Transverse colon (tissue), 4 donors: ENCODE measurements around the gene KCNQ1OT1. TPM values are rescaled to one million over a fixed set of nuclear protein-coding genes. Genes with fewer than 3 reads are reported as not detected.

Experiments
- DNase-seq: peaks from one replicate; pipeline ENCODE4 v3.0.0-alpha.2; 2019
- H3K27ac ChIP-seq, 4 donors: fragments of 200-600 bp; sonication (generic); 2 replicates each; pipeline ENCODE4 v1.5.1; 2016 to 2018; ENCODE audit warnings: inconsistent platforms in 4 of 4
- H3K27me3 ChIP-seq: fragments of 200-600 bp; sonication (generic); 2 replicates; pipeline ENCODE4 v1.5.1; 2017; ENCODE audit warnings: inconsistent platforms
- H3K36me3 ChIP-seq, 4 donors: fragments of 200-600 bp; sonication (generic); 2 replicates each; pipeline ENCODE4 v1.5.1; 2017 to 2019; ENCODE audit warnings: inconsistent platforms in 4 of 4
- H3K4me1 ChIP-seq, 4 donors: fragments of 200-600 bp; sonication (generic); 2 replicates each; pipeline ENCODE4 v1.5.1; 2017 to 2020; ENCODE audit warnings: inconsistent platforms in 4 of 4
- H3K4me3 ChIP-seq, 4 donors: fragments of 200-600 bp; sonication (generic); 1 replicate in 1 of 4; 2 replicates in 3 of 4; pipeline versions ENCODE4 v1.5.1 to v1.6.1; 2017 to 2019; ENCODE audit warnings: inconsistent platforms in 4 of 4
- H3K9me3 ChIP-seq, 2 donors: fragments of 200-600 bp; sonication (generic); 2 replicates each; pipeline ENCODE4 v1.5.1; 2017 to 2019; ENCODE audit warnings: inconsistent platforms in 2 of 2
- CTCF ChIP-seq, 5 experiments: fragments of 200-600 bp in 3 of 5; fragments of 450-650 bp in 2 of 5; sonication (generic) in 3 of 5; IDR thresholded peaks; 1 replicate in 2 of 5; 2 replicates in 3 of 5; pipeline ENCODE4 v1.5.1; 2016 to 2017; ENCODE audit warnings: antibody characterized with exemption in 5 of 5, inconsistent platforms in 3 of 5, mild to moderate bottlenecking in 2 of 5, moderate library complexity in 1 of 5
- EP300 ChIP-seq: sonication (generic); formaldehyde crosslinking; IDR thresholded peaks from one replicate; pipeline ENCODE4 v1.6.1; 2017; ENCODE audit warnings: antibody characterized with exemption, low read depth
- POLR2A ChIP-seq: fragments of 450-650 bp; IDR thresholded peaks from one replicate; pipeline ENCODE4 v1.6.1; 2016; ENCODE audit warnings: antibody characterized with exemption, mild to moderate bottlenecking, moderate library complexity
- POLR2AphosphoS5 ChIP-seq, 3 donors: sonication (generic); formaldehyde crosslinking; IDR thresholded peaks; one replicate each; pipeline ENCODE4 v1.6.1; 2016; ENCODE audit warnings: antibody characterized with exemption in 3 of 3
- WGBS, 2 donors: methylation state at CpG; one replicate each; pipeline ENCODE4 v1.1.5; 2018; ENCODE audit warnings: low coverage in 1 of 2; 5-methylcytosine and 5-hydroxymethylcytosine counted together
- in situ Hi-C, 4 donors: fragments of 200-750 bp; cut with MboI; loops; one replicate each; pipeline versions ENCODE4 v1.15.0 to v1.15.1; 2017; ENCODE audit warnings: low sequenced_read_pairs in 3 of 4, low pct_ligation_motif_present in 1 of 4, low pct_unique_long_range_greater_than_20kb in 1 of 4
- intact Hi-C: fragments of 100-400 bp; cut with DNase I; formaldehyde crosslinking; loops from one replicate; pipeline ENCODE4 v1.15.1; 2023; ENCODE audit warnings: low total_unique reads
- total RNA-seq, 4 donors: library from RNA; depleted of rRNA; stranded (reverse); fragments of >200 nt; gene quantifications; one replicate each; pipeline ENCODE4 v1.1.0, GENCODE V29; 2016

KCNQ1OT1 gene
- total RNA-seq, 4 donors from 2014 or later = 1.5 to 5.0 (median 1.9) TPM

- no peak overlapping the region for H3K27ac ChIP-seq
- no peak overlapping the region for H3K4me3 ChIP-seq
- H3K4me1 ChIP-seq = no peaks in the 10 kb centered on the region
- in situ Hi-C loops (no loop called here), intact Hi-C loops (no loop called here)
- WGBS, 2 donors = 85% methylated on average over 7 of the region's 7 CpGs; no CpG with 5 or more reads in 1 of the 2 donors
- no peak for DNase-seq
- no peaks in the 10 kb centered on the region for H3K36me3 ChIP-seq
- TF ChIP-seq CTCF (IDR thresholded peaks at IDR 0.05) (no peak), EP300 (no peak), POLR2AphosphoS5 (IDR thresholded peaks at IDR 0.05) (no peak), POLR2A (no peak)
- H3K9me3 ChIP-seq = peaks cover 38% of the 10 kb centered on the region in 2 donors
- H3K27me3 ChIP-seq = no peaks in the 10 kb centered on the region
Measured at GRCh38 chr11:2651826-2652271, 47.9 kb downstream of the KCNQ1OT1 start.

- no peak for TF ChIP-seq POLR2AphosphoS5 (IDR thresholded peaks at IDR 0.05)
- no peak for TF ChIP-seq POLR2A
- TF ChIP-seq CTCF (IDR thresholded peaks at IDR 0.05) = no peak
- TF ChIP-seq EP300 = no peak
- intact Hi-C loops (no loop called here), in situ Hi-C loops (no loop called here)
- Histone ChIP-seq H3K9me3 (peaks cover 38 to 43% of the 10 kb centered on the region in 2 donors), H3K36me3 (peaks cover 0 to 4% (median 0%) of the 10 kb centered on the region in 4 donors), H3K27me3 (no peaks in the 10 kb centered on the region), H3K4me1 (no peaks in the 10 kb centered on the region), H3K4me3 (no peak overlapping the region), H3K27ac (no peak overlapping the region)
- 83 to 94% methylated on average over 3 to 4 of the region's 4 CpGs for WGBS, 2 donors
- DNase-seq = no peak
Measured at GRCh38 chr11:2651054-2651617, 48.7 kb downstream of the KCNQ1OT1 start.

GRCh38 chr11:2650343-2650867, 49.4 kb downstream of the KCNQ1OT1 start:
- intact Hi-C loops (no loop called here), in situ Hi-C loops (no loop called here)
- H3K27me3 ChIP-seq = no peaks in the 10 kb centered on the region
- H3K4me1 ChIP-seq = no peaks in the 10 kb centered on the region
- no peak overlapping the region for H3K27ac ChIP-seq
- 100% methylated on average over 1 to 2 of the region's 2 CpGs for WGBS, 2 donors
- no peak overlapping the region for H3K4me3 ChIP-seq
- TF ChIP-seq CTCF (IDR thresholded peaks at IDR 0.05) (no peak), POLR2A (no peak), POLR2AphosphoS5 (IDR thresholded peaks at IDR 0.05) (no peak), EP300 (no peak)
- H3K9me3 ChIP-seq = peaks cover 38 to 51% of the 10 kb centered on the region in 2 donors
- no peak for DNase-seq
- H3K36me3 ChIP-seq = peaks cover 0 to 4% (median 0%) of the 10 kb centered on the region in 4 donors

- H3K27me3 ChIP-seq = no peaks in the 10 kb centered on the region
- TF ChIP-seq CTCF (IDR thresholded peaks at IDR 0.05) (no peak), POLR2AphosphoS5 (IDR thresholded peaks at IDR 0.05) (no peak), EP300 (no peak), POLR2A (no peak)
- peaks cover 0 to 4% (median 0%) of the 10 kb centered on the region in 4 donors for H3K36me3 ChIP-seq
- no peak overlapping the region for H3K27ac ChIP-seq
- in situ Hi-C loops = no loop called here
- no peaks in the 10 kb centered on the region for H3K4me1 ChIP-seq
- no peak for DNase-seq
- H3K4me3 ChIP-seq = no peak overlapping the region
- peaks cover 38 to 56% of the 10 kb centered on the region in 2 donors for H3K9me3 ChIP-seq
- intact Hi-C loops = no loop called here
- WGBS, 2 donors = 96 to 98% methylated on average over 2 of the region's 2 CpGs
Measured at GRCh38 chr11:2649848-2650247, 49.9 kb downstream of the KCNQ1OT1 start.
